HUES64 (cell line): ENCODE measurements around the gene KCNQ5.

ENCODE experiments used
- H3K27ac ChIP-seq: 2 replicates; pipeline ENCODE4 v1.7.0; 2013; ENCODE audit warnings: low read depth, low read length, inconsistent platforms
- H3K27me3 ChIP-seq: 2 replicates; pipeline ENCODE4 v1.6.1; 2013; ENCODE audit warnings: mild to moderate bottlenecking, low read length; ENCODE audit not compliant: insufficient read depth
- H3K36me3 ChIP-seq: 2 replicates; pipeline ENCODE4 v1.6.1; 2013; ENCODE audit warnings: mild to moderate bottlenecking, low read length; ENCODE audit not compliant: insufficient read depth
- H3K4me1 ChIP-seq: 2 replicates; pipeline ENCODE4 v1.6.1; 2013; ENCODE audit warnings: mild to moderate bottlenecking, low read length, moderate library complexity; ENCODE audit not compliant: insufficient read depth
- H3K4me3 ChIP-seq: 2 replicates; pipeline ENCODE4 v1.5.1; 2013; ENCODE audit warnings: mild to moderate bottlenecking, low read length, moderate library complexity
- H3K9ac ChIP-seq: 2 replicates; pipeline ENCODE4 v1.6.1; 2013; ENCODE audit warnings: mild to moderate bottlenecking, low read depth, low read length
- H3K9me3 ChIP-seq: 2 replicates; pipeline ENCODE4 v1.6.1; 2013; ENCODE audit warnings: low read depth, low read length; ENCODE audit not compliant: insufficient read depth
- WGBS: fragments of 150-250, 120-280 bp; methylation state at CpG from one replicate; pipeline ENCODE4 v1.1.7; 2013; ENCODE audit warnings: missing lambda C conversion rate; 5-methylcytosine and 5-hydroxymethylcytosine counted together

The KCNQ5 gene

DNA sequence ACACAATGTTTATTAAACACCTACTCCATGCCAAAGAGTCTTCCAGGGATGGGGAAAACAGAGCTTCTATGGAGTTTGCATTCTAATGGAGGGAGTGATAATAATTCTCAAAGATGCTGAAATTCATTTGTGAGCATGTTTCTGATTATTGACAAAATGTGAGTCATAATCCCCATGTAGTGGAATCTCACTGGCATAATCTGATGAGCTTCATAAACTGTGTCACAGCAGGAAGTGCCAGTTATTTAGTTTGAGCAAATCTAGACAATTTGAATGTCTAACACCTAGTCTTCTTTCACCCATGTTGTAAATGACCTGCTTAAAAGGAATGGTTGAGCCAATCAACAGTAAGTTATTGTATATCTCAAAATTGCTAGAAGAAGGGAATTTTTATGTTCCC lies 95.1 kb downstream of the KCNQ5 start:
- Histone ChIP-seq H3K36me3 (no peaks in the 10 kb centered on the region), H3K27me3 (no peaks in the 10 kb centered on the region), H3K9me3 (no peaks in the 10 kb centered on the region), H3K27ac (no peak overlapping the region), H3K9ac (no peak overlapping the region), H3K4me1 (no peaks in the 10 kb centered on the region), H3K4me3 (no peak overlapping the region)

DNA sequence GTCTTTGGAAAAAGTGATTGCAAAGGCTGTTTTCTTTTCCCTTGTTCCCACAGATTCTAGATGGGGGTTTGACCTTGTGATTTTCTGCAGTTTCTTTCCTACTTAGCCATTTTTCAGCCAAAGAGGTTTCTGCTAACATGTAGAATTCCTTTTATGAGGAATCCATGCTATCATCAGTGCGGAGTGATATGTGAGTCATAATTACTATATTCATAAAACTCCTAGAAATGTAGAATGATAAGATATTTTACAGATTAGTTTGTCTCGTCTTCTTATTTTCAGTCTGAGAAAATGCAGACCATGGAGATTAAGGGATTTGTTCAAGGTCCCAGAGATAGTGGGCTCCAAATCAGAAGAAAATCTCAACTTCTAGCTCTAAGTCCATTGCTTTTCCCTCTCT lies 98.6 kb downstream of the KCNQ5 start:
- no peak overlapping the region for H3K4me3 ChIP-seq
- no peak overlapping the region for H3K9ac ChIP-seq
- H3K27ac ChIP-seq = no peak overlapping the region
- H3K4me1 ChIP-seq = no peaks in the 10 kb centered on the region
- no peaks in the 10 kb centered on the region for H3K27me3 ChIP-seq
- H3K36me3 ChIP-seq = no peaks in the 10 kb centered on the region
- 100% methylated on average over 1 of the region's 2 CpGs for WGBS
- H3K9me3 ChIP-seq = no peaks in the 10 kb centered on the region

DNA sequence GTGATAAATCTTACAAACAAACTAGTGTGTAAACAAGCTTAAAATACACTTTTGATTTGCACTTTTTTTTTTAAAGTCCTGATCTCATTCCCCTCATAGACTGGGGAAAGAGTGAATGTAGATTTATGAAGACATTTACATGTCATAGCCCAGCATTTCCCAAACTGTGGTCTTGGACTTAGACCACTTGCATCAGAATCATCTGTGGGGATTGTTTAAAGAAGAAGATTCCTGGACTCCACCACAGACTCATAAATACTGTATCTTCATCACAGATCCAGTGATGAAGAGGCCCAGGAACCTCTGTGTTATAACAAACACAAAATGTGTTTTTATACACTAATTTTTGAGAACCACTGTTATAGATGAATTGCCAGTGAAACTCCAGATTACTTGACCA lies 99.5 kb downstream of the KCNQ5 start:
- H3K36me3 ChIP-seq = no peaks in the 10 kb centered on the region
- H3K27me3 ChIP-seq = no peaks in the 10 kb centered on the region
- no peak overlapping the region for H3K4me3 ChIP-seq
- H3K9me3 ChIP-seq = no peaks in the 10 kb centered on the region
- no peaks in the 10 kb centered on the region for H3K4me1 ChIP-seq
- no peak overlapping the region for H3K9ac ChIP-seq
- H3K27ac ChIP-seq = no peak overlapping the region

DNA sequence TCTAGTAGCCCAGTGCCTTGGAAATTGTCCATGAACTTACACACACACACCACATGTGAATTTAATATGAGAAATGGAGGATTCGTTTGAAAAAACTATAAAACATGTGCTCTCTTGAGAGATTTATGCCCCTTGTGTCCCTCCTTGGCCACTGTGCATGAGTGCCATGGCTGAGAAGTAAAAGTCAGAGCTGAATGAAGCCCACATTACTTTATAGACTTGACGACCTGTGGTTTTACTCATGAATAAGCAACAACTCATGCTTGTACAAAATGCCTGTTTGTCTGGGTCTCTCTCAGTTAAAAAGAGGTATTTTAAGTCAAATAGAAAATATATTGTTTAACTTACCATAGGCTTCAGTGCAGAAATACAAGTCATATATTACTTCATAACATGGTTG lies 102.7 kb downstream of the KCNQ5 start:
- Histone ChIP-seq H3K36me3 (no peaks in the 10 kb centered on the region), H3K9ac (no peak overlapping the region), H3K27me3 (no peaks in the 10 kb centered on the region), H3K27ac (no peak overlapping the region), H3K9me3 (0 out of 2 replicates have a peak, but pooled peaks cover 3% of the 10 kb centered on the region), H3K4me3 (no peak overlapping the region), H3K4me1 (no peaks in the 10 kb centered on the region)
- WGBS = 86% methylated on average over 2 of the region's 2 CpGs

DNA sequence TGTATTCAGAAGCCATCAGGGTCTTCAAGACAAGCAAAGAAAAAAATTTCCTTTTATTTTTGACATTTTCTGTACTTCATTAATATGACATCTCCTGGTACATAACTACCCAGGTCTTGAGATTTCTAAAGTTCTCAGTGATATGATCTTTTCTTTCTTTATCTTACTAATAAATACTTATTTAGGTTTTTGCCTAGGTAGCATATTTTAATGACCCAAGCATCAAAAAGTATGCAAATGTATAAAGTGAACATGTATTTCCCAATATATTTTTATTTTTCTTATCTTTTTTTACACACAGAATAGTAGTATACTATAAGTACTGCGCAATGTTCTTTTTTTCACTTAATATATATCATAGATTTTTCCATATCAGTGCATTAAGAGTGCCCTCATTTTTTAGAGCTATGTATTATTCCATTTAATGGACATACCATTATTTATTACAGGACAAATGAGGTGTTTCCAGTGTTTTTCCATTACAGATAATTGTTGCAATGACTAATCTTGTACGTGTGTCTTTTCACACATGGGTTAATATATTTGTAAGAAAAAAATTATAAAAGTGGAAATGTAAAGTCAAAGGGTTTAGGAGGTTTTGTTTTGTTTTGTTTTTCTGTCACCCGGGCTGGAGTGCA lies 107.0 kb downstream of the KCNQ5 start:
- no peaks in the 10 kb centered on the region for H3K27me3 ChIP-seq
- WGBS = 99% methylated on average over 2 of the region's 3 CpGs
- 0 out of 2 replicates have a peak, but pooled peaks cover 3% of the 10 kb centered on the region for H3K9me3 ChIP-seq
- no peaks in the 10 kb centered on the region for H3K36me3 ChIP-seq
- H3K4me1 ChIP-seq = no peaks in the 10 kb centered on the region
- no peak overlapping the region for H3K4me3 ChIP-seq
- no peak overlapping the region for H3K27ac ChIP-seq
- H3K9ac ChIP-seq = no peak overlapping the region

DNA sequence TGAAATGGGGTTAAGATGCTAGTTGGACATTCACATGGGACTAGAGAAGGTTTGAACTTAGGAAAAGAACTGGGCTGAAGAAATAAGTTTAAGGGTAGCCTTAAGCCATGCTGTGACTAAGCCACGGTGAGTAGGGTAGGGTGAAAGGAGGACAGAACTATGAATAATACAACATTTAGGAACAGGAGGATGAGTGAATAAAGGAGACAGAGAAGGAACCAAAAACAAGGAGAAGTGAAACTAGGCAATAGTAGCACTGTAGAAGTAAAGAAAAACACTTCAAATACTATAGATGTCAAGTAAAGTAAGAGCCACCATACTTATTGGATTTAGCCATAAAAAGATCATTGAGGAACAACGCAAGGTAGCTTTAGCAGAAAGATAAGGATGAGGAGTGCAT lies 111.2 kb downstream of the KCNQ5 start:
- Histone ChIP-seq H3K9me3 (0 out of 2 replicates have a peak, but pooled peaks cover 3% of the 10 kb centered on the region), H3K36me3 (no peaks in the 10 kb centered on the region), H3K4me3 (no peak overlapping the region), H3K4me1 (no peaks in the 10 kb centered on the region), H3K27me3 (no peaks in the 10 kb centered on the region), H3K9ac (no peak overlapping the region), H3K27ac (no peak overlapping the region)
- 95% methylated on average over 2 of the region's 2 CpGs for WGBS

DNA sequence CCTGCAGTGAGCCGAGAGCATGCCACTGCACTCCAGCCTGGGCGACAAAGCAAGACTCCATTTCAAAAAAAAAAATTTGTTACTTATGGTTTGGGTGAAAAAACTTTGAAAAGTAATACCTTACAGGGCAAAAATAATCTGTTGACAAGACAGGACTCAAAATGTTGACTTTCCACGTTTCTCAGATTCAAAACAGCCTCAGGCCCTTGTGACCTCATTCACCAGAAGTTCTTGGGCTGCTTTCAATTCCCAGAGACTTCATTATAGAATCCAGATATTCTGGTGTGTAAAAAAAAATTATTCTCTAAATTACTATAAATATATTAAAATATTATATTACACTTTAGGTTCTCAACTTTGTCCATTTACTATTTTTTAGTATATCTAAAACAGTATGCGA lies 116.2 kb downstream of the KCNQ5 start:
- H3K4me1 ChIP-seq = no peaks in the 10 kb centered on the region; the same call in 1 of the 2 replicates
- WGBS = 93% methylated on average over 3 of the region's 4 CpGs
- H3K9me3 ChIP-seq = no peaks in the 10 kb centered on the region
- H3K27ac ChIP-seq = no peak overlapping the region
- no peaks in the 10 kb centered on the region for H3K27me3 ChIP-seq
- no peak overlapping the region for H3K9ac ChIP-seq
- no peaks in the 10 kb centered on the region for H3K36me3 ChIP-seq
- no peak overlapping the region for H3K4me3 ChIP-seq

DNA sequence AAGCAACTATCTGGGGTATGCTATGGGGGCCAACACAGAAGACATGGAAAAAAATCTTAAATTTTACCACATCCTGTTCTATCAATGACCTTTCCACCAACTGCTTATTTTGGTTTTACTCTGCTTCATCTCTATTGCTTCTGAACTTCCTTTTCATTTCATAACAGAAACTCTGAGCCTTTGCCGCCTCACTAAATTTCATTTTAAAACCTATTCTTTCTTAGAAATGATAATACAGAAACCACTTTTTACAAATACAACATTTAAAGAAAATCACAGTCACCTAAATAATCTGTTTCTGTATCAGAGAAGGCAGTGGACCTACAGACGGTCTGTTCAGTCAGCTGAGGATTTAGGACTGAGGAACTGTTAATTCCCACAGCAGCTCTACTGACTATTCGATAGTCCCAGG lies 117.5 kb downstream of the KCNQ5 start:
- H3K4me3 ChIP-seq = no peak overlapping the region

DNA sequence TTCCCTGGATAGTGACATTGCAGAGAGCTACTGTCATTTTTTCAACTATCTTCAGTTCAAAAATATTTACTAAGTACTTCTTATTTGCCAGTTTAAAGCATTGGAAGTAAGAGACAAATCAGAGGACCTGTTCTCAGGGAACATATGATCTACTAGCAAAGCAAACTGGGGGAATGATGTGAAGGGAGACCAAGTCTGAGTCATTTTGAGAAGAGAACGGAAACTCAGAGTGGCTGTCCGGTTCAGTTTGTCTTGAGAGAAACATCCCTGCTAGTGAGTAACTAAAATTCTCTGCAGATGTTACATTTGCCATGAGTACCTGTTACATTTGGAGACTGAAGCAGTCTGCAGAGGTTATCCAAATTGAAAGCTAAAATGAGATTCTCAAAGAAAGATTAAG lies 118.3 kb downstream of the KCNQ5 start:
- no peaks in the 10 kb centered on the region for H3K9me3 ChIP-seq
- H3K4me1 ChIP-seq = no peaks in the 10 kb centered on the region; the same call in 1 of the 2 replicates
- H3K36me3 ChIP-seq = no peaks in the 10 kb centered on the region
- no peak overlapping the region for H3K9ac ChIP-seq
- 96% methylated on average over 2 of the region's 2 CpGs for WGBS
- no peaks in the 10 kb centered on the region for H3K27me3 ChIP-seq
- H3K4me3 ChIP-seq = no peak overlapping the region
- no peak overlapping the region for H3K27ac ChIP-seq

More for the DNA sequence above, 117.5 kb downstream of the KCNQ5 start:
- WGBS = 92% methylated on average over 3 of the region's 3 CpGs
- Histone ChIP-seq H3K9ac (no peak overlapping the region), H3K36me3 (no peaks in the 10 kb centered on the region), H3K27ac (no peak overlapping the region), H3K4me1 (no peaks in the 10 kb centered on the region; the same call in 1 of the 2 replicates), H3K9me3 (no peaks in the 10 kb centered on the region), H3K27me3 (no peaks in the 10 kb centered on the region)

DNA sequence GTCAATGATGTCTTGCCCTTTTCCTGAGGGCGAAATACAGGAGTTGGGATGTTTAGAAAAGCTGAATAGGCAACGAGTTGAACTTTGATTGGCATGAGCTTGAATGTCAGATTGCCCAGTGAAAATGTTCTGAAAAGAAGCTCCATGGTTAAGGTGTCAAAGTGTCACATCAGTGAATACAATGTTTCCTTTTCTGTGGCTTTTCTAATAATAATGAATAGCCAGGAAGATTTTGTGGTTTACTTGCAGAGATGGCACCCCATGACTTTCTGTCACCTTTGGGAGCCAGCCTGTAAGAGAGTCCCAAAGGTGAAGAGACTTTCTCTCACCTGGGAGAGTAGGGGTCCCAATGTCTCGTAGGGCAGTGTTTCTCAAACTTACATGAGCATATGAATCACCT lies 119.2 kb downstream of the KCNQ5 start:
- Histone ChIP-seq H3K27me3 (no peaks in the 10 kb centered on the region), H3K27ac (no peak overlapping the region), H3K36me3 (no peaks in the 10 kb centered on the region), H3K4me3 (no peak overlapping the region), H3K9ac (no peak overlapping the region), H3K9me3 (no peaks in the 10 kb centered on the region), H3K4me1 (peaks cover 3% of the 10 kb centered on the region; the same call in 1 of the 2 replicates)
- 88% methylated on average over 3 of the region's 3 CpGs for WGBS

DNA sequence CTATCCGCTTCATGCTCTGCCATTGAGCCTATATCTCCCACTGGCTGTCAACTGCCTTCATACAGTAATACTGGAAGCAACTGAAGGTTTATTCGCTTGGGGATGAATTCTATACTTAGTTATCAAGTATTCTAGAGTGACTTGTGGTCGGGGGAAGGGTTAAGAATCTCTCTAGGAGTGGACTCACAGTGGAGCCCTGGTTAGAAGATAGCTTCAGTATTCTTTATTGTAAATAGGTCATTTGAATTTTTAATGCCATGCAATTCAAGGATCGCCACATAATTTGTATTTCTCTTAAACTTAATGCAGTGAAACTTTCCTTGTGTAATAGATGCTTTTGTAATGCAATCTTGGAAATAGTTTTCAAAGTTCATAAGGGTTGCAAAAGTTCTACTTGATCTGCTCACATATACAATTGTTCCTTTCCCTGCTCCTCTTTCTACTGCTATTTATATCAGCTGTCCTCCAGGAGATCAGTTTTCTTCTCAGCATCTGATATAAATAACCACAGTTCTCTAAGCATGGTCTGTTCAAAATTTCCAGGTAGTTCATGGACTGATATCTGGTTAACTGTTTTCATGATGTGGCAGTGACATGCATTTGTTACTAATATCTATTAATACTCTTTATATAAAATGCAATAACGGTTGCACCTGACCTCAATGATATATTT lies 120.3 kb downstream of the KCNQ5 start:
- WGBS = 76% methylated on average over 3 of the region's 5 CpGs
- H3K4me3 ChIP-seq = no peak overlapping the region
- H3K9ac ChIP-seq = no peak overlapping the region
- peaks cover 3% of the 10 kb centered on the region; the same call in 1 of the 2 replicates for H3K4me1 ChIP-seq
- H3K9me3 ChIP-seq = no peaks in the 10 kb centered on the region
- H3K27ac ChIP-seq = no peak overlapping the region
- no peaks in the 10 kb centered on the region for H3K27me3 ChIP-seq
- no peaks in the 10 kb centered on the region for H3K36me3 ChIP-seq
